IMR-90 (cell line): ENCODE data around the gene UBE3C. TPM values are rescaled to one million over a fixed set of nuclear protein-coding genes. Genes with fewer than 3 reads are reported as not detected.

Experiments
- ATAC-seq: fragments of 200-7000 bp; cut with Tn5 transposase; 2 replicates; pipeline ENCODE4 v1.9.1; 2020; ENCODE audit warnings: low read depth, mild to moderate bottlenecking, moderate library complexity
- BruUV-seq: library from RNA; stranded (reverse); fragments of 400-500 nt; replicated peaks from 2 replicates; lab custom pipeline; 2021; lab: Mats Ljungman, UMichigan
- CTCF ChIA-PET: fragments of 300-600 bp; formaldehyde crosslinking; extraction: SDS; loops from one replicate; lab custom pipeline; 2021; ENCODE audit warnings: antibody characterized with exemption; lab: Yijun Ruan, JAX
- POLR2A ChIA-PET: fragments of 300-600 bp; sonication (Branson Sonifier 250); formaldehyde crosslinking; loops from one replicate; lab custom pipeline; 2022; ENCODE audit warnings: antibody characterized with exemption; ENCODE audit not compliant: unreplicated experiment; lab: Charles Lee
- DNase-seq: peaks from one replicate; pipeline ENCODE4 v3.0.0; 2013
- H2AFZ ChIP-seq: replicated peaks from 2 replicates; pipeline ENCODE3; 2013; ENCODE audit warnings: low read length, mild to moderate bottlenecking; ENCODE audit not compliant: poor library complexity
- H2AK5ac ChIP-seq: 2 replicates; pipeline ENCODE4 v1.6.1; 2013; ENCODE audit warnings: low read depth, low read length, inconsistent platforms
- H2AK9ac ChIP-seq: replicated peaks from 2 replicates; pipeline ENCODE3; 2013; ENCODE audit warnings: mild to moderate bottlenecking, low read depth, low read length, moderate library complexity; ENCODE audit not compliant: poor library complexity
- H2BK120ac ChIP-seq: 2 replicates; pipeline ENCODE4 v1.6.1; 2013; ENCODE audit warnings: low read depth, low read length, inconsistent platforms
- H2BK15ac ChIP-seq: 3 replicates; pipeline ENCODE4 v1.6.1; 2013; ENCODE audit warnings: low read depth, low read length, inconsistent platforms
- H2BK20ac ChIP-seq: 2 replicates; pipeline ENCODE4 v1.6.1; 2013; ENCODE audit warnings: low read depth, mild to moderate bottlenecking, inconsistent platforms, low read length, moderate library complexity
- H2BK5ac ChIP-seq: 2 replicates; pipeline ENCODE4 v1.6.1; 2013; ENCODE audit warnings: mild to moderate bottlenecking, low read depth, low read length, inconsistent platforms; ENCODE audit not compliant: poor library complexity, severe bottlenecking
- H3K14ac ChIP-seq: replicated peaks from 2 replicates; pipeline ENCODE4 v1.6.1; 2013; ENCODE audit warnings: low read depth, low read length, inconsistent platforms
- H3K18ac ChIP-seq: 2 replicates; pipeline ENCODE4 v1.6.1; 2013; ENCODE audit warnings: low read depth, low read length, control low read depth
- H3K23ac ChIP-seq: 2 replicates; pipeline ENCODE4 v1.6.1; 2013; ENCODE audit warnings: low read depth, low read length, inconsistent platforms
- H3K27ac ChIP-seq: 2 replicates; pipeline ENCODE4 v1.5.1; 2013; ENCODE audit warnings: mild to moderate bottlenecking, control low read depth, low read length; ENCODE audit not compliant: insufficient read depth
- H3K27me3 ChIP-seq: 2 replicates; pipeline ENCODE4 v1.6.1; 2013; ENCODE audit warnings: low read length; ENCODE audit not compliant: control insufficient read depth, insufficient read depth
- H3K36me3 ChIP-seq: 2 replicates; pipeline ENCODE4 v1.6.1; 2013; ENCODE audit warnings: low read length, mixed read lengths; ENCODE audit not compliant: control insufficient read depth, insufficient read depth
- H3K4ac ChIP-seq: 2 replicates; pipeline ENCODE4 v1.6.1; 2013; ENCODE audit warnings: low read depth, low read length, inconsistent platforms
- H3K4me1 ChIP-seq: 2 replicates; pipeline ENCODE4 v1.6.1; 2013; ENCODE audit warnings: low read length, mixed read lengths; ENCODE audit not compliant: control insufficient read depth, insufficient read depth
- H3K4me2 ChIP-seq: 2 replicates; pipeline ENCODE4 v1.6.1; 2013; ENCODE audit warnings: low read depth, mild to moderate bottlenecking, control low read depth, low read length, moderate library complexity
- H3K4me3 ChIP-seq: 2 replicates; pipeline ENCODE4 v1.5.1; 2013; ENCODE audit warnings: low read depth, mild to moderate bottlenecking, control low read depth, low read length, moderate library complexity; ENCODE audit not compliant: insufficient read depth
- H3K56ac ChIP-seq: 2 replicates; pipeline ENCODE4 v1.6.1; 2013; ENCODE audit warnings: low read length, inconsistent platforms; ENCODE audit not compliant: insufficient read depth; ENCODE audit errors: extremely low read depth
- H3K79me1 ChIP-seq, 2 experiments: 2 replicates each; pipeline ENCODE4 v1.6.1; 2013; ENCODE audit warnings: low read length in 2 of 2, inconsistent platforms in 1 of 2, low read depth in 1 of 2
- H3K9ac ChIP-seq: 2 replicates; pipeline ENCODE4 v1.6.1; 2013; ENCODE audit warnings: low read depth, low read length, control low read depth
- H3K9me1 ChIP-seq: 2 replicates; pipeline ENCODE4 v1.6.1; 2013; ENCODE audit warnings: low read length, inconsistent platforms; ENCODE audit not compliant: insufficient read depth
- H3K9me3 ChIP-seq: 2 replicates; pipeline ENCODE4 v1.6.1; 2013; ENCODE audit warnings: low read length; ENCODE audit not compliant: control insufficient read depth, insufficient read depth
- H4K20me1 ChIP-seq: 2 replicates; pipeline ENCODE4 v1.6.1; 2013; ENCODE audit warnings: low read length, inconsistent platforms; ENCODE audit not compliant: insufficient read depth
- H4K5ac ChIP-seq: 2 replicates; pipeline ENCODE4 v1.6.1; 2013; ENCODE audit warnings: mild to moderate bottlenecking, low read depth, low read length, control low read depth
- H4K8ac ChIP-seq, 2 experiments: 2 replicates each; pipeline ENCODE4 v1.6.1; 2013; ENCODE audit warnings: low read depth in 2 of 2, low read length in 2 of 2, control low read depth in 1 of 2, inconsistent platforms in 1 of 2
- H4K91ac ChIP-seq: 2 replicates; pipeline ENCODE4 v1.6.1; 2013; ENCODE audit warnings: low read depth, low read length, inconsistent platforms; ENCODE audit not compliant: insufficient read depth
- BHLHE40 ChIP-seq: fragments of 150-350 bp; IDR thresholded peaks from 2 replicates; pipeline ENCODE4 v1.6.1; 2016; ENCODE audit warnings: mild to moderate bottlenecking, low read depth, low read length
- CEBPB ChIP-seq: IDR thresholded peaks from 2 replicates; pipeline ENCODE4 v1.6.1; 2012; ENCODE audit warnings: low read depth, low read length, improper control_type of control experiment
- CHD1 ChIP-seq: IDR thresholded peaks from 2 replicates; pipeline ENCODE4 v1.6.1; 2012; ENCODE audit warnings: low read depth, low read length, improper control_type of control experiment
- CTCF ChIP-seq: conservative IDR thresholded peaks from 2 replicates; pipeline ENCODE4 v1.5.1; 2012; ENCODE audit warnings: mild to moderate bottlenecking, low read depth, low read length, improper control_type of control experiment
- MAZ ChIP-seq: IDR thresholded peaks from 2 replicates; pipeline ENCODE4 v1.6.1; 2012; ENCODE audit warnings: low read depth, mild to moderate bottlenecking, low read length, improper control_type of control experiment, moderate library complexity, borderline replicate concordance
- NFE2L2 ChIP-seq: fragments of 150-350 bp; IDR thresholded peaks from 2 replicates; pipeline ENCODE4 v1.6.1; 2016; ENCODE audit warnings: low read depth, mild to moderate bottlenecking, low read length
- POLR2A ChIP-seq: IDR thresholded peaks from 2 replicates; pipeline ENCODE4 v1.6.1; 2012; ENCODE audit warnings: mild to moderate bottlenecking, low read depth, low read length
- RAD21 ChIP-seq: IDR thresholded peaks from 2 replicates; pipeline ENCODE4 v1.6.1; 2012; ENCODE audit warnings: low read length, improper control_type of control experiment
- RCOR1 ChIP-seq: IDR thresholded peaks from 2 replicates; pipeline ENCODE4 v1.6.1; 2012; ENCODE audit warnings: mild to moderate bottlenecking, low read length, improper control_type of control experiment; ENCODE audit not compliant: insufficient replicate concordance
- RFX5 ChIP-seq: IDR thresholded peaks from 2 replicates; pipeline ENCODE4 v1.8.0; 2012; ENCODE audit warnings: low read depth, mild to moderate bottlenecking, low read length, moderate library complexity
- SMC3 ChIP-seq: fragments of 150-350 bp; IDR thresholded peaks from 2 replicates; pipeline ENCODE4 v1.6.1; 2016; ENCODE audit warnings: low read depth, mild to moderate bottlenecking, antibody characterized with exemption, low read length, moderate library complexity
- WGBS, 2 experiments: methylation state at CpG; one replicate each; pipeline versions ENCODE4 v1.1.5 to v1.1.7; 2013; ENCODE audit warnings: missing lambda C conversion rate in 2 of 2; ENCODE audit not compliant: insufficient read length in 1 of 2; ENCODE audit errors: extremely low coverage in 2 of 2; 5-methylcytosine and 5-hydroxymethylcytosine counted together
- dilution Hi-C: fragments of 300-500 bp; cut with HindIII; formaldehyde crosslinking; loops from one replicate; pipeline ENCODE4 v1.14.3; 2018; ENCODE audit warnings: low sequenced_read_pairs; ENCODE audit not compliant: unreplicated experiment
- in situ Hi-C: fragments of 300-500 bp; cut with MboI; formaldehyde crosslinking; loops from 3 replicates; pipeline ENCODE4 v1.14.3; 2019; ENCODE audit warnings: low sequenced_read_pairs, inconsistent platforms, mixed read lengths
- intact Hi-C: fragments of 100-400 bp; cut with micrococcal nuclease; formaldehyde crosslinking; loops from 2 replicates; pipeline ENCODE4 v1.10.0; 2022
- polyA plus RNA-seq, 3 experiments: library from polyadenylated mRNA; depleted of rRNA; stranded (reverse); fragments of >200 nt; gene quantifications; 2 replicates each; pipeline ENCODE4 v1.2.3, GENCODE V29; 2012; ENCODE audit warnings: low replicate concordance in 1 of 3
- total RNA-seq: library from RNA; depleted of rRNA; stranded (reverse); fragments of >200 nt; gene quantifications from 2 replicates; pipeline ENCODE4 v1.2.3, GENCODE V29; 2012
- TF ChIP-seq, protein P1 (sequence below): fragments of 150-350 bp; IDR thresholded peaks from 2 replicates; pipeline ENCODE4 v1.6.1; 2016; ENCODE audit warnings: low read depth, mild to moderate bottlenecking, low read length, moderate library complexity, borderline replicate concordance

Gene UBE3C
- total and polyA plus RNA-seq, 2 of the 4 experiments (the other 2 are of a cell fraction), result 43.0 to 60.6 TPM

- dilution Hi-C loops (no loop called here), in situ Hi-C loops (no loop called here), intact Hi-C loops (no loop called here)
- H2AFZ ChIP-seq, result no peak overlapping the region
- H3K36me3 ChIP-seq, result peaks cover 36% of the 10 kb centered on the region
- no TSS peak for BruUV-seq
- H3K27me3 ChIP-seq, result no peaks in the 10 kb centered on the region
- no peak overlapping the region for H3K4me3 ChIP-seq
- H4K8ac ChIP-seq, result no peak overlapping the region
- H4K5ac ChIP-seq, result no peak overlapping the region
- no peaks in the 10 kb centered on the region for H3K4me1 ChIP-seq
- H4K20me1 ChIP-seq, result no peaks in the 10 kb centered on the region
- H3K18ac ChIP-seq, result no peak overlapping the region
- ATAC-seq (no peak), DNase-seq (no peak)
- H3K27ac ChIP-seq, result no peak overlapping the region
- ChIA-PET POLR2A (no interaction called here), CTCF (interaction anchor here (0.6 kb wide), 1 partner anchor 254 kb away, joined by 3 read pairs; no protein-coding TSS in a partner anchor)
- H4K91ac ChIP-seq, result no peak overlapping the region
- no peak overlapping the region for H2AK5ac ChIP-seq
- 100% methylated on average over 3 of the region's 6 CpGs; no CpG with 5 or more reads in 1 of the 2 experiments for WGBS, 2 experiments
- H3K23ac ChIP-seq, result no peak overlapping the region
- H2BK20ac ChIP-seq, result no peak overlapping the region
- no peaks in the 10 kb centered on the region; the same call in 1 of the 2 replicates for H3K9me1 ChIP-seq
- no peak overlapping the region for H2BK15ac ChIP-seq
- H3K56ac ChIP-seq, result no peak overlapping the region
- H2BK5ac ChIP-seq, result no peak overlapping the region
- no peak overlapping the region for H2AK9ac ChIP-seq
- no peak overlapping the region for H3K9ac ChIP-seq
- H3K14ac ChIP-seq, result no peak overlapping the region
- H3K79me1 ChIP-seq, result peaks cover 19 to 21% of the 10 kb centered on the region in 2 experiments
- H3K4me2 ChIP-seq, result no peak overlapping the region
- no peak overlapping the region for H3K4ac ChIP-seq
- no peak overlapping the region for H2BK120ac ChIP-seq
- TF ChIP-seq SMC3 (no peak), NFE2L2 (no peak), RCOR1 (no peak), POLR2A (no peak), RFX5 (no peak), BHLHE40 (no peak), CHD1 (no peak), RAD21 (no peak), CTCF (no peak), MAZ (no peak), CEBPB (no peak)
- TF ChIP-seq, protein P1, sequence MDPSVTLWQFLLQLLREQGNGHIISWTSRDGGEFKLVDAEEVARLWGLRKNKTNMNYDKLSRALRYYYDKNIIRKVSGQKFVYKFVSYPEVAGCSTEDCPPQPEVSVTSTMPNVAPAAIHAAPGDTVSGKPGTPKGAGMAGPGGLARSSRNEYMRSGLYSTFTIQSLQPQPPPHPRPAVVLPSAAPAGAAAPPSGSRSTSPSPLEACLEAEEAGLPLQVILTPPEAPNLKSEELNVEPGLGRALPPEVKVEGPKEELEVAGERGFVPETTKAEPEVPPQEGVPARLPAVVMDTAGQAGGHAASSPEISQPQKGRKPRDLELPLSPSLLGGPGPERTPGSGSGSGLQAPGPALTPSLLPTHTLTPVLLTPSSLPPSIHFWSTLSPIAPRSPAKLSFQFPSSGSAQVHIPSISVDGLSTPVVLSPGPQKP, result no peak
- H3K9me3 ChIP-seq, result no peaks in the 10 kb centered on the region
Observed at GRCh38 chr7:157189405-157189804, 50.7 kb downstream of the UBE3C start.
